HG03060 (cell line): ENCODE measurements around the gene RASA3.

Experiments
- ATAC-seq: cut with Tn5 transposase; IDR thresholded peaks from one replicate; pipeline ENCODE4 v1.9.1; 2021; ENCODE audit warnings: low read depth, moderate number of reproducible peaks; ENCODE audit not compliant: unreplicated experiment

Gene RASA3

GRCh38 chr13:114013952-114014629 is 118.3 kb downstream of the RASA3 start:
- ATAC-seq = no peak

- ATAC-seq = no peak
Measured at GRCh38 chr13:114013336-114013735, 119.1 kb downstream of the RASA3 start.

GRCh38 chr13:114012921-114013320 is 119.5 kb downstream of the RASA3 start:
- no peak for ATAC-seq

- no peak for ATAC-seq
Measured at GRCh38 chr13:114012141-114012540, 120.3 kb downstream of the RASA3 start.

GRCh38 chr13:114011226-114011625 is 121.2 kb downstream of the RASA3 start:
- no peak for ATAC-seq

- ATAC-seq = no peak
Measured at GRCh38 chr13:114010401-114011101, 121.9 kb downstream of the RASA3 start.

GRCh38 chr13:114009590-114010400 is 122.6 kb downstream of the RASA3 start:
- ATAC-seq = no peak

GRCh38 chr13:114008964-114009589 is 123.3 kb downstream of the RASA3 start:
- no peak for ATAC-seq

- ATAC-seq = no peak
Measured at GRCh38 chr13:114007566-114007965, 124.9 kb downstream of the RASA3 start.

- no peak for ATAC-seq
Measured at GRCh38 chr13:114005206-114005724, 127.2 kb downstream of the RASA3 start.

- no peak for ATAC-seq
Measured at GRCh38 chr13:114004420-114005205, 127.8 kb downstream of the RASA3 start.

GRCh38 chr13:114002771-114003321 is 129.6 kb downstream of the RASA3 start:
- no peak for ATAC-seq

- ATAC-seq = no peak
Measured at GRCh38 chr13:114002009-114002544, 130.3 kb downstream of the RASA3 start.

GRCh38 chr13:114001331-114002008 is 131.0 kb downstream of the RASA3 start:
- ATAC-seq = no peak

GRCh38 chr13:114000151-114001040 is 132.0 kb downstream of the RASA3 start:
- ATAC-seq = no peak

- no peak for ATAC-seq
Measured at GRCh38 chr13:113999618-113999910, 132.9 kb downstream of the RASA3 start.

- ATAC-seq = no peak
Measured at GRCh38 chr13:113998781-113999617, 133.4 kb downstream of the RASA3 start.
